ENCODE data around the gene LRRC10. TPM values are rescaled to one million over a fixed set of nuclear protein-coding genes. Genes with fewer than 3 reads are reported as not detected.

The LRRC10 gene
- 39.2 TPM for total RNA-seq
- long read RNA-seq, transcript LRRC10-201 (1 exons, 2,599 nt): major isoform, 54 of 54 reads
- long read RNA-seq, partial matches to known transcripts: 0 of 54 reads
- long read RNA-seq, other reads (novel, unspliced or antisense): 0 of 54 reads

DNA sequence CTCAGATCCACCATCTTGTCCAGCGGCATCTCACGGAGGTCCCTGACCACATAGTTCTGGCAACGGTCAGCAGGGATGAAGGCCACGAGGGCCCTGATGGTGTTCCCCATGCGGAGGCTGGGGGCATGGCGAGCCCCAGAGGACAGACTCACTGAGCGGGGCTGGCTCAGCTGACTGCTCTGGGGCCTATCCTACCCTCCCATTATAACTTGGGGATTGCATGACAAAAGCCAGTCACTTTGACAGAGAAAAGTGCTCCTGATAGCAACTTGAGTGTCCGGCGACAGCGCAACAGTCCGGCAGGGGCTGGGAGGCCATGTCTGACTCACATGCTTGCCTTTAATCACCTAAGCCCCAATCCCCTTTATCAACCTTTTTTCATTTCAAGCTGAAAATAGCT lies at the start of gene LRRC10:
Gene LRRC10 (minus strand): TSS at position 179 of the 400 bp plus-strand sequence. CDS start 69 bp downstream, at position 110.
- ATAC-seq (peak; percentile 85), DNase-seq (ENCODE audit: missing footprints) (no peak)
- intact Hi-C loops (cut with DNase I): loop anchor here (2.0 kb wide), 1 partner anchor 28 kb away; no protein-coding TSS in a partner anchor

DNA sequence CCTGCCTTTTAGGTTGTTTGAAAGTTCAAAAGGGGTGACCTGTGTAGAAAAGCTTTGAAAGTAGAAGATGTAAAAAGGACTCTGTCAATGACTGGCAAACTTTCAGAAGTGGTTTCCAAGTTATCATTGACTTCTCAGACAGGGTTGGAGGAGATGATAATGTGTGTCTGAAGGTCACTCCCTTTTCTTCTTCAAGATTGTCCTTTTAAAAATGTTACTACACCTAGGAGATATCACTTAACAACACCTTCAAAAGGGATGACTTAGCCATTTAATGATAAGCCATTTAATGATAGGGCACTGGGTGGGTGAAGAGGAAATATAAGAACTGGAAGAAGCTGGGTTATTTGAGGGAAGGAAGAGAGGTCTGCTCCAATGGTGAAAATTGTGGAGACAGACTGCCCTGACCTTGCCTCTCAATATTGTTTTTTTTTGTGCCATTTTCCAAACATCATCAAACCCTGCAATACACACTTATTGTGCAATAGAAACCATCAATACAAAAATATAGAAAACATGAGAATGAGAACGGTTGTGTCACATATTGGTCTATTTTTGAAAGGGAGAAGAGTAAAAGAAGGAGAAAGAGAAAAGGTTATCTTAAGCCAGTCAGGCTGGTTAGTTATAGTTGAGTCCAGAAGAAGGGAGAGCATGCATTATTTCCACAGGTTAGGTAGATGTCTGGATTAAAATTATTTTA lies 49.6 kb upstream of the LRRC10 start:
- intact Hi-C loops (cut with DNase I): no loop called here
- ATAC-seq: no peak
- DNase-seq (ENCODE audit: missing footprints): no peak

GRCh38 chr12:69658203-69658602 lies 47.5 kb upstream of the LRRC10 start:
- DNase-seq (ENCODE audit: missing footprints) (no peak), ATAC-seq (no peak)
- intact Hi-C loops (cut with DNase I): no loop called here

DNA sequence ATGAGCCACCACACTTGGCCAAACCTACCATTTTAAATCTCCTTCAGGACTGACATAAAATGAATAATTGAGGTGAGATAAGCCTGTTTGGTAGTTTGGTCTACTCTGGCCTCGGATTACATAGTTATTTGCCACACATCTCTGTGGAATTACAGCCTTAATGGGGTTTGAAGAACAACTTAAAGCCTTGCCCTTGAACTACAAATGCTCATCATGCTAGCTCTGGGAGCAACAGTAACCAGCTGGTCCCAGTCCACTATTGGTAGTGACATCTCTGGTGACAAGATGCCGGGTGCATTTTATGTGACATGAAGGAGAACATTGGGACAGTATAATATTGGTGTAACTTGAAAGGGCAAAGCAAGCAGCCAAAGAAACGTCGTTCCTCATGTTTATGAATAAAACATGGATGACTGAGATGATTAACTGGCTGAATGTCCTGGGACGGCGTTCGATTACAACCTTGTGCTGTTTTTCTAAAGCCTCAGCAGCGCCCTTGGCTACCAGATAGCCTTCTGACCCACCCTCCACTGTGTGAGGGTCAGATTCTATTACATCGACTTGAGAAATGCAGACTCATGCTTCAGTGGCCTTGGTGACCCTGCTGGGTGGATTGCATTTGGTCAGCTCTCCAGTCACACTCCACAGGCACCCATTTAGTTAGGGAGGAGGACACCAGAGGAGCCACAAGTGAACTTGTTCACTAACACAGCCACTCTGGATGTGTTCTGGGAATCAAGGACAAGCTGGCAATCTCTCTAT lies 46.9 kb upstream of the LRRC10 start:
- DNase-seq (ENCODE audit: missing footprints): no peak
- ATAC-seq: no peak
- intact Hi-C loops (cut with DNase I): no loop called here

GRCh38 chr12:69655616-69656340 lies 45.1 kb upstream of the LRRC10 start:
- DNase-seq (ENCODE audit: missing footprints) (no peak), ATAC-seq (no peak)
- intact Hi-C loops (cut with DNase I): no loop called here

GRCh38 chr12:69653703-69654102 lies 43.0 kb upstream of the LRRC10 start:
- no peak for ATAC-seq
- intact Hi-C loops (cut with DNase I): no loop called here

GRCh38 chr12:69651922-69652321 lies 41.2 kb upstream of the LRRC10 start:
- intact Hi-C loops (cut with DNase I): no loop called here
- DNase-seq (ENCODE audit: missing footprints): no peak
- no peak for ATAC-seq

More at GRCh38 chr12:69653703-69654102, 43.0 kb upstream of the LRRC10 start:
- no peak for DNase-seq (ENCODE audit: missing footprints)

GRCh38 chr12:69649529-69649928 lies 38.8 kb upstream of the LRRC10 start:
- intact Hi-C loops (cut with DNase I): no loop called here
- ATAC-seq: no peak
- no peak for DNase-seq (ENCODE audit: missing footprints)

DNA sequence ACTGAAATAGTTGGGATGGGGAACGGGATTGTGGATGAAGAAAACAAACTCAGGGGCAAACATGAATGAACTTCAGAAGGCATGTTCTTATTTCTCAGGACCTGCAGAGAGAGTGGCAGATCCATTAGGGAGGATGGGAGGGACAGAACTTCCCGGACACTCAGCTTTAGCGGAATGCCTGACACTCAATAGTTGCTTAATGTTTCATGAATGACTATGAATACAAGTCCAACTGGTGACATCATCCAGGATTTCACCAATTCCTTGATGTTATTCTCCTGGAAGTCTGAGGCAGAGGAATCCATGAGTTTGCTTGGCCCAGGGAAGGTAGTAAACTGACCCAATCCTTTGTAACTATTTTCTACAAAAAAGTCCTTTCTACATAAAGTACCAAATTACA lies 37.8 kb upstream of the LRRC10 start:
- intact Hi-C loops (cut with DNase I): no loop called here
- ATAC-seq (no peak), DNase-seq (ENCODE audit: missing footprints) (no peak)

- ATAC-seq: no peak
Measured at GRCh38 chr12:69647178-69647577, 36.5 kb upstream of the LRRC10 start.

DNA sequence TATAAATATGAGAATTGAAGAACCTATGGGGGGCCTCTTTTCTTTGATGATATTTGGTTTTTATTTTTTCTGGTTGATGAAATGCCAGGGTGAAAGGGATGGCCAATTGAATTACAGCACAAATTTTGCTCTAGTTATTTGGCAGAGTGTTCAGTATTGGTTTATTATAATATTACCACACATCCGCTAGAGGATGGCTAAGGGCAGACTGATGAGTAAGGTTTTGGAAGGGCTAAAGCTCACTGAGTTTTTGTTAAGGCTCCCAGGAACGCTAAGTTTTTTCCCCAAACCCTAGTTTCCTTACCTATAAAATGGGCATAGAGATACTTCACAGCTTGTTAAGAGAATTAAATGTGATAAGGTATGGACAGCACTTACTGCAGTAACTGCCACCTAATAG lies 34.3 kb upstream of the LRRC10 start:
- DNase-seq (ENCODE audit: missing footprints): no peak
- no peak for ATAC-seq
- intact Hi-C loops (cut with DNase I): no loop called here

More at GRCh38 chr12:69647178-69647577, 36.5 kb upstream of the LRRC10 start:
- intact Hi-C loops (cut with DNase I): no loop called here
- DNase-seq (ENCODE audit: missing footprints): no peak

GRCh38 chr12:69644511-69644910 lies 33.8 kb upstream of the LRRC10 start:
- intact Hi-C loops (cut with DNase I): no loop called here
- DNase-seq (ENCODE audit: missing footprints) (no peak), ATAC-seq (no peak)

GRCh38 chr12:69642531-69642930 lies 31.8 kb upstream of the LRRC10 start:
- intact Hi-C loops (cut with DNase I): no loop called here
- no peak for DNase-seq (ENCODE audit: missing footprints)

DNA sequence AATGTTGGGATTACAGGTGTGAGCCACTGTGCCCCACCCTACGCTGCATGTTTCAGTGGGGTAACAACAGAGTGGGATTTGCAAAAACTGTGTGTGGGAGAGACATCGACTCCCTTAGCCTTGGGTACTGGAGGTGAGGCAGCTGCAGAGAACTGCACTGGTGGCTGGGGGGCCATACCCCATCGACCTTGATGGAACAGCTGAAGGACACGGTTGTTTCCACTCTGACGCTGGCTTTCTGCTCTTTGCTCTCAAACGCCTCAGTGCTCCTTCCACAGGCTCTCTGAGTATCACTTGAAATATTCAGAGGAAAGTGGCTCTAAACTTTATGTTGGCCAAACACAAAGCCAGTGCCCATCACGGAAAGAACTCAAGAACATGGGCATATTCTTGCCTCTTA lies 30.8 kb upstream of the LRRC10 start:
- intact Hi-C loops (cut with DNase I): no loop called here

More at GRCh38 chr12:69642531-69642930, 31.8 kb upstream of the LRRC10 start:
- ATAC-seq: peak; percentile 92

DNA sequence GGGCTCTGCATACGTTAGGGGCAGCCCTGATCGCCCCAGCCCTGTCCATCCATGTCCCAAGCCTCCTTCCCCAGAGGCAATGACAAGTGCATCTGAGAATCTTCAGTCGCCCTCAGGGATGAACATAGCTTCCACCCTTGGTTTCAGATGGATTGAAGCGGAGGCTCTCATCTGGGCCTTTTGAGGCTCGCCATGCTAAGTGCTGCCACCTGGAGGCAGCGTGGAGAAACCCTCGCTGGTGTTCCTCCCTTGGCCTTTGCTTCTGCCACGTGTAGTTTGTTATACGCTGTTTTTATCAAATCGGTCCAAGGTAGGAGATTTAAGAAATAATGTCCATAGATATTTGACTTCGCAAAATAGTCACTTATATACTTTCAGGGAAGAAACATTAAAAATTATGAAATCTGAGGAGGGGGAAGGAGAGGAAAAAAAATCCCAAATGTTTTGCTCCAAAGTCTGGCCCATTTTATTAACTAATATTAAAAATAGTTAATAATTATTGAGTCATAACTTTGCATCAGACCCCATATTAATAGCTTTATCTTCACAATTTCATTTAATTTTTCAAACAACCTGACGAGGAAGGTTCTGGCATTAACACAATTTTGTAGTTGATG lies 28.8 kb upstream of the LRRC10 start:
- peak; percentile 44 for ATAC-seq
- intact Hi-C loops (cut with DNase I): loop anchor here (2.0 to 5.0 kb wide), 2 partner anchors 29 to 282 kb away; partner anchors contain the start of genes LRRC10 and YEATS4
- peak; percentile 72 for DNase-seq (ENCODE audit: missing footprints)

More for the DNA sequence above, 30.8 kb upstream of the LRRC10 start:
- ATAC-seq: no peak
- no peak for DNase-seq (ENCODE audit: missing footprints)

DNA sequence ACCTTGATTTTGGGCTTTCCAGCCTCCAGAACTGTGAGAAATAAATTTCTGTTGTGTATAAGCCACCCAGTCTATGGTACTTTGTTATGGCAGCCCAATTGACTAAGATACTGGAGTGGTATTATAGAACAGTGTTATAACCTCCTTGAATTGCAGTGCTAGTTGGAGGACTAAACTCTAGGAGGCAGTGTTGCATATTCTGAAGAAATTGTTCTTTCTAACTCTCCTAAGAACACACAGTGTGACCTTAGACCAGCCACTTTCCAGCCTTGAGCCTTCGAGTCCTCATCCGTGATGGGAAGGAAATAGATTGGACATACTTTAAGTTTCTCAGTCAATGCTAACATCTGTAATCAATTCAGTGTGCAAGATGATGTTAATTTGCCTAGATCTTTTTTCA lies 22.4 kb upstream of the LRRC10 start:
- DNase-seq (ENCODE audit: missing footprints) (no peak), ATAC-seq (no peak)
- intact Hi-C loops (cut with DNase I): no loop called here

DNA sequence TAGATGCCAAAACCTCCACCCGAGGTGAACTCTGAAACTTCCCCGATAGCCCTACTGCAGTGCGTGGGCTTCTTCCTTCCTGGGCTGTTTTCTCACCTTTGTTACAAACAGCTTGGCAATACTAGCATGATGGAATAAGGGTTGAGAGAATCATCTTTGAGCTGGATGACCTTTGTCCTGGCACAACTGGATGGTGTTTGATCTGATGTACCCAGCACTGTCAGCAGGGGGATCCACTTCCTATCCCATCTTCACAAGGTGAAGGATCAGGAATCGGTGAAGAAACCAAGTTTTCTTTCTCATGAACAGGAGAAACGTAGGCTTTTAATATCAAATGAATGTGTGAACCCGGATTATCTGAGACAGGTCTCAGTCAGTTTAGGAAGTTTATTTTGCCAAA lies 19.5 kb upstream of the LRRC10 start:
- intact Hi-C loops (cut with DNase I): no loop called here
- ATAC-seq (no peak), DNase-seq (ENCODE audit: missing footprints) (no peak)

- intact Hi-C loops (cut with DNase I): no loop called here
- ATAC-seq: no peak
Measured at GRCh38 chr12:69627501-69627900, 16.8 kb upstream of the LRRC10 start.

GRCh38 chr12:69623970-69624369 lies 13.3 kb upstream of the LRRC10 start:
- intact Hi-C loops (cut with DNase I): no loop called here
- ATAC-seq (peak; percentile 70), DNase-seq (ENCODE audit: missing footprints) (peak; percentile 82)

More at GRCh38 chr12:69627501-69627900, 16.8 kb upstream of the LRRC10 start:
- DNase-seq (ENCODE audit: missing footprints): no peak
